T follicular helper cell (primary cell): ENCODE measurements around the gene NPM1.

Experiments used
- DNase-seq: peaks from one replicate; pipeline ENCODE4 v3.0.0-alpha.2; 2020; ENCODE audit warnings: low read depth

The NPM1 gene

GRCh38 chr5:171450423-171451331 lies 63.0 kb downstream of the NPM1 start:
- DNase-seq: no peak

GRCh38 chr5:171451421-171451820 lies 63.8 kb downstream of the NPM1 start:
- no peak for DNase-seq

DNA sequence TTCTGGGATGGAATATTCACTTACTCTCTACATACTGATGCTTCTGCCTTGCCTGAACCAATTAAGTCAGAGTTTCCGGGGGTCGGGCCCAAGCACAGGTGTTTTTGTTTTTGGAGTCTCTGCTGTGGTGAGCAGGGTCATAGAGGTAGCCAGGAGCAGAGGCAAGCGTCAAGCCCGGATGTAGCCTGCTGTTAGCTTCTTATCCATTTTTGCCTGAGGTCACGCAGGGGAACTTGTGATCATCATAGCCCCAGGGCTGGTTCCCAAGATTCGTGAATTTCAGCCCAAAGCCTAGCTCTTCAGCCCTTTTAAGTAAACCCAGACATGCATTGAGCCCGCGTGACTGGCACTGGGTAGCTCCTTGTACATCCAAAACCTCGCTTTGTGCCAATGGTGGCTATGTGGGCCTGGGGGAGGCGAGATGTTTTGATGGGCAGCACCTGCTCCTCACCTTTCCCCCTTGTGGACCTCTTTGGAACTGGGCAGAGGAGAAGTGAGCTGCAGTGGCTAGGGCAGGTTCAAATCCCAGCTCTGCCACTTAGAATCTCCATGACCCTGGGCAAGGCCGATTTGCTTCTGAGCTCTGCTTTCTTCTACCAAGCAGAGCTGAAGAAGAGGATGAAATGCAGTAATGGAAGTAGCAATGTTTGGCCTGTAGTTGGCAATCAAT lies 65.5 kb downstream of the NPM1 start:
- DNase-seq: no peak

DNA sequence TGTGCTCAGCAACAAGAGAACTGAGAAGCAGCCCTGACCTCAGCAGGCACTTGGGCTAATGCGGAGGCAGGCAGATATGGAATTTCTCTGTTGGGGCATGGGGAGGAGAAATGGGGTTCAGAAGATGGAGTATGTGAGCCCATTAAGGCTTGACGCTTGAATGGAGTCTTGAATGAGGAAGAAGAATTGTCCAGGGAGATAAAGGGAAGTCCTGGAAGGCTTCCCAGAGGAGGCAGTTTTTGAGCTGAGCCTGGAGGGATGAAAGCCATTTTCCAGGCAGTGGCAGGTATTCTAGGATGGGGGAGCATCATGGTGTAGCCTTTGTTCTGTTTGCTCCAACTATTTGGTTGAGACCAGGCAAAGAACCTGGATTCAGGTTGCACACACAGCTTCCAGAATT lies 66.3 kb downstream of the NPM1 start:
- no peak for DNase-seq

DNA sequence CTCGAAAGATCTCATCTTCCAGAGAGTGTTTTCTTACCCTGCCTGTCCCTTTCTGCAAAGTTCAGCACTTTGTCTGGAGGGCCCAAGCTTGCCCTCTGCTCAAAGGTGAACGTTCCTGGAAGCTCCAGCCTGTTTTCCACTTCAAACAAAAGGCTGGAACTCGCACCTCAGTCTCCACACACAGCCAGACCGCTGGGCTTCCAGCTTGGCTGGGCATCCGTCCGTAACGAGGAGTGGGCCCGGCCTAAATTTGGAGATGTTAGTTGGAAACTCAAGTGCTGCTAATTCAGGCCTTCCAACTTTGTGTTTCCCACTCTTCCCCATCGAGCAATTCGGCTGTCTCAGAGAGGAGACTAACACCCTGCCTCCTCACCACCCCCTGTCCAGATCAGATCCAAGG lies 66.9 kb downstream of the NPM1 start:
- no peak for DNase-seq

- no peak for DNase-seq
Observed at GRCh38 chr5:171455522-171455921, 67.9 kb downstream of the NPM1 start.

DNA sequence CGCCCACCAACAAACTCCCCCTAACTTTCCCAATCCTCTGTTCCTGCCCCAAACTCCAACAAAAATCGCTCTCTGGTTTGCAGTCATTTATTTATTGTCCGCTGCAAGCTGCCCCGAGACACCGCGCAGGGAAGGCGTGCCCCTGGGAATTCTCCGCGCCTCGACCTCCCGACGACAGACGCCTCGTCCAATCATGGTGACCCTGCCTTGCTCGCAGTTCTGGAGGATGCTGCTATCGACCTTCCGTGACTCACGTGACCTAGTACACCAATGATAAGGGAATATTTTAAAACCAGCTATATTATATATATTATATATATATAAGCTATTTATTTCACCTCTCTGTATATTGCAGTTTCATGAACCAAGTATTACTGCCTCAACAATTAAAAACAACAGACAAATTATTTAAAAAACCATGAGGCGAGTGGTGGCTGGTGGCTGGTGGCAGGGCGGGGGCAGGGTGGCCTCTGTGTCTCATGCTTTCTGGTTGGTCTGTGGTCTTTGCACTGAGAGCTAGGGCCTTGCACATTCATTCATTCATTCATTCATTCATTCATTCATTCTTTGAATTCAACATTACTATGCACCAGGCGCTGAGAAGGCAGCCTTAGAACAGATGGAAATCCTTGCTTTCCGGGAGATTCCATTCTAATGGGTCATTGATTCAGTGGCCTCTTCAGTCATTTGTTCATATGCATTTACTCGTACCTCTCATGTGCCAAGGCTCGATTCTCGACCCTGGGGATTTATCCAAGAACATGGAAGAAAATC lies 69.7 kb downstream of the NPM1 start:
- no peak for DNase-seq

DNA sequence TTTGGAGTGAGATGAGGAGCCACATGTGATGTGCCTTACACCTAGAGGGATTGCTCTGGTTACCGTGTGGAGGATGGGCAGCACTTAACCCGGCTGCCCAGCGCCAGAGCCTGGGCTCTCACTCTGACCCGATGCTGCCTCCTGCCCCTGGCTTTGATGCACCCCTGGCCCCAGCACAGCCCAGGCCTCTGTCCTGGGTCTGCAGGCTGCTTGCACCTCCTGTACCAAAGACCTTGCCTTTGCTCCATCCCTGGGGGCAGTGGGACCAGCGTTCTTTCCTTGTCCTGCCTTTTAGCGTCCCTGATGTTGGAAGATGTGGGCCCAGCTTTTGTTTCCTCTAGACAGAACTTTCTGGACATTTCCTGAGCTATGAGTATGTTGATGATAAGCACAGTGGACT lies 72.2 kb downstream of the NPM1 start:
- DNase-seq: no peak
